Adipocyte (in vitro differentiated cells): ENCODE data around the gene ATP5ME.
A peak's percentile ranks its signal among the peaks of the same experiment; 100 is the strongest.
"Not testable (repeated sequence)": the region's sequence is repeated elsewhere in the genome, so short reads cannot be mapped to it uniquely, and the experiment has no call there.

ENCODE experiments used
- DNase-seq: peaks from one replicate; pipeline ENCODE4 v3.0.0-alpha.2; 2015; ENCODE audit warnings: low read depth
- H3K27me3 ChIP-seq: replicated peaks from 2 replicates; pipeline ENCODE4 v1.7.0; 2013; ENCODE audit warnings: mild to moderate bottlenecking, low read length, moderate library complexity; ENCODE audit not compliant: control insufficient read depth, insufficient read depth
- H3K36me3 ChIP-seq: 2 replicates; pipeline ENCODE4 v1.7.0; 2013; ENCODE audit warnings: low read length, mild to moderate bottlenecking, moderate library complexity; ENCODE audit not compliant: control insufficient read depth, insufficient read depth, severe bottlenecking
- H3K4me1 ChIP-seq: 2 replicates; pipeline ENCODE4 v1.7.0; 2013; ENCODE audit warnings: mild to moderate bottlenecking, low read length, moderate library complexity; ENCODE audit not compliant: control insufficient read depth, insufficient read depth
- H3K4me3 ChIP-seq: 2 replicates; pipeline ENCODE4 v1.7.0; 2013; ENCODE audit warnings: mild to moderate bottlenecking, low read length, moderate library complexity
- H3K9ac ChIP-seq: 2 replicates; pipeline ENCODE4 v1.7.0; 2013; ENCODE audit warnings: mild to moderate bottlenecking, low read length, moderate library complexity
- H3K9me3 ChIP-seq: 2 replicates; pipeline ENCODE4 v1.7.0; 2013; ENCODE audit warnings: mild to moderate bottlenecking, low read length, moderate library complexity; ENCODE audit not compliant: control insufficient read depth

ATP5ME gene

GRCh38 chr4:649751-650310, 24.2 kb downstream of the ATP5ME start:
- no peaks in the 10 kb centered on the region for H3K4me1 ChIP-seq
- no peak overlapping the region for H3K4me3 ChIP-seq
- no peaks in the 10 kb centered on the region for H3K9me3 ChIP-seq
- no peaks in the 10 kb centered on the region for H3K36me3 ChIP-seq
- peaks cover 40% of the 10 kb centered on the region for H3K27me3 ChIP-seq
- H3K9ac ChIP-seq, result no peak overlapping the region
- DNase-seq, result no peak

- Histone ChIP-seq H3K27me3 (peaks cover 35% of the 10 kb centered on the region), H3K4me1 (no peaks in the 10 kb centered on the region), H3K36me3 (no peaks in the 10 kb centered on the region), H3K9ac (no peak overlapping the region), H3K9me3 (no peaks in the 10 kb centered on the region), H3K4me3 (no peak overlapping the region)
- DNase-seq, result no peak
These were observed 24.8 kb downstream of the ATP5ME start for GRCh38 chr4:649293-649625.

GRCh38 chr4:648579-649292, 25.3 kb downstream of the ATP5ME start:
- DNase-seq, result no peak
- Histone ChIP-seq H3K27me3 (peaks cover 32% of the 10 kb centered on the region), H3K4me1 (no peaks in the 10 kb centered on the region), H3K9me3 (no peaks in the 10 kb centered on the region), H3K36me3 (no peaks in the 10 kb centered on the region), H3K9ac (no peak overlapping the region), H3K4me3 (no peak overlapping the region)

- H3K36me3 ChIP-seq, result no peaks in the 10 kb centered on the region
These were observed 26.6 kb downstream of the ATP5ME start for GRCh38 chr4:647481-647880.

DNA sequence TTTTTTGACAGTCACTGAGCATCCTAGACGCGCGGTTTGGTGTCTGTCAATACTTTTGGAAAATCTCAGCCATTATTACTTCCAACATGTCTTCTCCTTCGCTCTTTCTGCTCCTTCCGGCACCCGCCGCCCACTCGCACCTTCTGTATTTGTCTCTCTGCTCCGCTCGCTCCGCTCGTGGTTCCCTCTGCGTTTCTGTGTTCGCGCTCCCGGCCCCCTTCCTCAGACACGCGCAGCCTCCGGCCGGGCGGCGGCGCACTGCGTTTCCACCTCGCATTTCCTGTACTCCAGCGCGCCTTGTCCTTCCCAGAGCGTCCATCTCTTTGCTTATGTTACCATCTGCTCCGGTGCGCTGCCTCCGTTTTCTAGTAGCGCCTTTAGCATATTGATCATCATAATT, 27.6 kb downstream of the ATP5ME start:
- H3K4me1 ChIP-seq, result no peaks in the 10 kb centered on the region
- no peak overlapping the region for H3K4me3 ChIP-seq
- H3K36me3 ChIP-seq, result no peaks in the 10 kb centered on the region
- peaks cover 23% of the 10 kb centered on the region for H3K27me3 ChIP-seq
- H3K9me3 ChIP-seq, result peaks cover 4% of the 10 kb centered on the region
- peak; percentile 25 for DNase-seq
- H3K9ac ChIP-seq, result no peak overlapping the region

More at GRCh38 chr4:647481-647880, 26.6 kb downstream of the ATP5ME start:
- Histone ChIP-seq H3K4me1 (no peaks in the 10 kb centered on the region), H3K9me3 (no peaks in the 10 kb centered on the region), H3K27me3 (peaks cover 25% of the 10 kb centered on the region), H3K4me3 (no peak overlapping the region), H3K9ac (no peak overlapping the region)
- DNase-seq, result no peak

GRCh38 chr4:642366-642765, 31.7 kb downstream of the ATP5ME start:
- H3K27me3 ChIP-seq, result not testable (repeated sequence)

DNA sequence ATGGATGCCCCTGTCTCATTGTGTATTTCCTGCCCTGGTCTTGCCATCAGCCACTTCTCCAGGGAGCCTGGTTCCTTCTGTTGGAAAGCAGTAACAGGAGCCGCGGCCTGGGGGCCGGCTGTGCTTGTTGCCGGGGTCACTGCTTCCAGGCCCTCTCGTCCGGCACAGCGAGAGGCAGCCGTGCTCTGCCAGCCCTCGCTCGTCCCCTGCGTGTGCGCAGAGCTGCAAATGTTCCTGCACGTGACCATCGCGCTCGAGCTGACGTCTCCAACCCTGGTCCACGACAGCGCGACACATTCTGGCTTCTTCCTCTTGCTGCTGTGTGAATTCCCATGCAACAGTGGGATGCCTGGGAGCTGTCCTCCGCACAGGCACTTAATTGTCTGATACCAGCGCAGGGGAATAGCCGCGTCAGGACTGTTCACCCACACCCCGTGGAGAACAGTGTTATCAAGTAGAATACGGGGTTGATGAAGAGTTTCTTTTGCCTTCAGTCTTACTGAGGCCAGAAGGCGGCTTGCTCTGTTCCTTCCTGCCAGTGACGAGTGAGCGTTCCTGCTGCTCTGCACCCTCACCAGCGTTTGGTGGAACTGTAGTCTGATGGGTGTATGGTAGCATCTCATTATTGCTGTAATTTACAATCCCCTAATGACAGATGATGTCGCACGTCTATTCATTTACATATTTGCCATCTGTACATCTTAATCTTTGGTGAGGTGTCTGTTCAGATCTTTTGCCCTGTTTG, 36.4 kb downstream of the ATP5ME start:
- Histone ChIP-seq H3K4me3 (no peak overlapping the region), H3K4me1 (no peaks in the 10 kb centered on the region), H3K36me3 (no peaks in the 10 kb centered on the region), H3K9me3 (peaks cover 4% of the 10 kb centered on the region), H3K27me3 (peaks cover 9% of the 10 kb centered on the region), H3K9ac (no peak overlapping the region)
- no peak for DNase-seq

More at GRCh38 chr4:642366-642765, 31.7 kb downstream of the ATP5ME start:
- not testable (repeated sequence) for H3K9ac ChIP-seq, H3K4me3 ChIP-seq, DNase-seq, H3K9me3 ChIP-seq, H3K4me1 ChIP-seq, H3K36me3 ChIP-seq

DNA sequence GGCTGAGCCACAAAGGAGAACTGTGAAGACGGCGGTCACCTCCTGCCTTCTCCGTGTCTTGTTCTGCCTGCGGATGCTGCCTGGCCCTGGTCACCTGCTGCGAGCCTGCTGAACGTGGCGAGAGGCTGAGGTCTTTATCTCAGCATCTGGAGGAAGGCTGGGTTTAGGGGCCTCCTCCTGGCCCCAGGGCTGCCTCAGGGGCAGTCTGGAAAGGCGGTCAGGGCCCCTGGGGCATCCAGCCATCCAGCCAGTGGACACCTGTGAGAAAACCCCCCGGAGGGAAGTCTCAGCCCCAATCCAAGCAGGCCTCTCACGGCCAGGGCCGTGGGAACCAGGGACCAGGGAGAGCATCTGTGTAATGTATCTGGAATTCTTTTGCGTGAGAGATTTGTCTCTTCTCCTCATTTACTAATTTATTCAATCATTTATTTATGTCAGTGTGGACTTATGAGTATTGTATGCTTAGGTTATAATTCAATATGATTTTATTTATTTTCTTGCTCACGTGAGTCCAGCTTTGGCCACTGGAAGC, 37.4 kb downstream of the ATP5ME start:
- no peak overlapping the region for H3K4me3 ChIP-seq
- DNase-seq, result no peak
- peaks cover under 1% of the 10 kb centered on the region for H3K9me3 ChIP-seq
- H3K36me3 ChIP-seq, result no peaks in the 10 kb centered on the region
- H3K4me1 ChIP-seq, result no peaks in the 10 kb centered on the region
- no peak overlapping the region for H3K9ac ChIP-seq
- H3K27me3 ChIP-seq, result peaks cover 9% of the 10 kb centered on the region

DNA sequence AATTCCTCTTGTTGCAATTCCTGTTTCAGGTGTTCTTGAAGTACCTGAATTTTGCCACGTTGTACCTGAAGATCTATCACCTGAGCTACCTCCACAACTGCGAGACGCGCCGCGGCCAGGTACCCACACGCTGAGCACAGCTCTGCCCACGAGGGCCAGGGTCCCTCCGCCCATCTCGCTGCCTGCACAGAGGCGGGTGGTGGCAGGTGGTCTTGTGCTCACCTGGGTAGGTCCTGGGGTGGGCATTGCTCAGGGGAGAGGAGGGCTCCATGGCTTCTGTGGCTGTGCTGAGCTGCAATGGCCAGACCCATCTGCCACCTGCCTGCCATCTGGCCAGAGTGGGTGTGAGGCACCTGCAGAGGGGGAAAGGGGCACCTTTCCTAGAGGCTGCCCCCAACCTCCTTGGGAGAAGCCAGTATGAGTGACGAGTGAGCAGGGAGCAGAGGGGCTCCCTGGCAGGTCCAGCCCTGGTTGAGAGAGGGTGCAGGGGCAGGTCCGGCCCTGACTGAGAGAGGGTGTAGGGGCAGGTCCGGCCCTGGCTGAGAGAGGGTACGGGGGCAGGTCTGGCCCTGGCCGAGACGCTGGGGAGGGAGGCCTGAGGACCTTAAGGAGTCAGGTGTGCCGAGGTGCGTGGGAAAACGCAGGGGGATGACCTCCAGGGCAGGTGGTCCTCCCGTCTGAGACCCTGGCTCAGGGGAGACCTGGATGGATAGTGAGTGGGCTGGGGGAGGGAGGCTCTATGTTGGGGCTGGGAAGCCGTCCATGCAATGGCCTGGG, 38.0 kb downstream of the ATP5ME start:
- no peak for DNase-seq
- H3K9ac ChIP-seq, result no peak overlapping the region
- no peaks in the 10 kb centered on the region for H3K36me3 ChIP-seq
- H3K27me3 ChIP-seq, result peaks cover 9% of the 10 kb centered on the region
- H3K4me3 ChIP-seq, result no peak overlapping the region
- H3K4me1 ChIP-seq, result no peaks in the 10 kb centered on the region
- H3K9me3 ChIP-seq, result no peaks in the 10 kb centered on the region

DNA sequence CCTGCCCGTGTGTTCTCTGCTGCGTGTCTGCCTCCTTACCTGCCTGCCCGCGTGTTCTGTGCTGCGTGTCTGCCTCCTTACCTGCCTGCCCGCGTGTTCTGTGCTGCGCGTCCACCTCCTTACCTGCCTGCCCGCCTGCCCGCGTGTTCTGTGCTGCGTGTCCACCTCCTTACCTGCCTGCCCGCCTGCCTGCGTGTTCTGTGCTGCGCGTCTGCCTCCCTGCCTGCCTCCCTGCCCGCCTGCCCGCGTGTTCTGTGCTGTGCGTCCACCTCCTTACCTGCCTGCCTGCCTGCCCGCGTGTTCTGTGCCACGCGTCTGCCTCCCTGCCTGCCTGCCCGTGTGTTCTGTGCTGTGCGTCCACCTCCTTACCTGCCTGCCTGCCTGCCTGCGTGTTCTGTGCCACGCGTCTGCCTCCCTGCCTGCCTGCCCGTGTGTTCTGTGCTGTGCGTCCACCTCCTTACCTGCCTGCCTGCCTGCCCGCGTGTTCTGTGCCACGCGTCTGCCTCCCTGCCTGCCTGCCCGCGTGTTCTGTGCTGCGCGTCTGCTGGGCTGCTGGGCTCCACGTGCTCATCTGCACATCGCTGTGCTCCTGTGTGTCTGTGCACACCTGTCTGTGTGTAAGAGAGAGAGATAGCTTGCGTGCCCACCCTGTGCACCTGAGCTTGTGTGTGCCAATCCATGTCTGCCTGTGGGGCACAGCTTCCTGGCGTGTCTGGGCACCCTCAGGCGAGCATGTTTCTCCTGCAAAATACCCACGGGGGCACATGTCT, 38.8 kb downstream of the ATP5ME start:
- H3K4me1 ChIP-seq, DNase-seq, H3K9ac ChIP-seq, H3K36me3 ChIP-seq, H3K27me3 ChIP-seq, H3K4me3 ChIP-seq, H3K9me3 ChIP-seq: not testable (repeated sequence)
